H9 (cell line): ENCODE results near the gene MAP1B. TPM values are rescaled to one million over a fixed set of nuclear protein-coding genes. Genes with fewer than 3 reads are reported as not detected.

ENCODE experiments used
- DNase-seq: peaks from one replicate; pipeline ENCODE4 v3.0.0-alpha.2; 2017
- H2AFZ ChIP-seq: one replicate; pipeline ENCODE4 v1.6.1; 2013; ENCODE audit warnings: mild to moderate bottlenecking, low read length, control low read depth, moderate library complexity
- H2AK5ac ChIP-seq: 2 replicates; pipeline ENCODE4 v1.6.1; 2013; ENCODE audit warnings: low read length, control low read depth, mixed read lengths; ENCODE audit not compliant: insufficient read length
- H2BK120ac ChIP-seq: one replicate; pipeline ENCODE4 v1.6.1; 2013; ENCODE audit warnings: low read depth, mild to moderate bottlenecking, low read length, control low read depth, inconsistent platforms; ENCODE audit not compliant: poor library complexity, severe bottlenecking
- H2BK12ac ChIP-seq: 2 replicates; pipeline ENCODE4 v1.6.1; 2013; ENCODE audit warnings: low read length, control low read depth, mixed read lengths, low read depth; ENCODE audit not compliant: insufficient read length
- H2BK15ac ChIP-seq: 2 replicates; pipeline ENCODE4 v1.6.1; 2013; ENCODE audit warnings: low read depth, low read length, control low read depth
- H2BK20ac ChIP-seq: one replicate; pipeline ENCODE4 v1.6.1; 2013; ENCODE audit warnings: low read depth, mild to moderate bottlenecking, low read length, control low read depth, inconsistent platforms; ENCODE audit not compliant: poor library complexity, severe bottlenecking
- H2BK5ac ChIP-seq: 2 replicates; pipeline ENCODE4 v1.6.1; 2013; ENCODE audit warnings: low read length, control low read depth, mixed read lengths; ENCODE audit not compliant: insufficient read length
- H3K14ac ChIP-seq: 2 replicates; pipeline ENCODE4 v1.6.1; 2013; ENCODE audit warnings: low read length, control low read depth; ENCODE audit not compliant: insufficient read depth
- H3K18ac ChIP-seq: 2 replicates; pipeline ENCODE4 v1.6.1; 2013; ENCODE audit warnings: low read depth, mild to moderate bottlenecking, mixed read lengths, low read length, control low read depth; ENCODE audit not compliant: insufficient read length
- H3K23ac ChIP-seq: 2 replicates; pipeline ENCODE4 v1.6.1; 2013; ENCODE audit warnings: low read length, control low read depth, mixed read lengths, low read depth; ENCODE audit not compliant: insufficient read length
- H3K23me2 ChIP-seq: 2 replicates; pipeline ENCODE4 v1.6.1; 2013; ENCODE audit warnings: low read depth, mild to moderate bottlenecking, mixed read lengths, low read length, control low read depth; ENCODE audit not compliant: insufficient read length, poor library complexity, severe bottlenecking
- H3K27ac ChIP-seq: 2 replicates; pipeline ENCODE4 v1.5.1; 2013; ENCODE audit warnings: low read length, control low read depth, mixed read lengths, low read depth; ENCODE audit not compliant: insufficient read length
- H3K27me3 ChIP-seq: 2 replicates; pipeline ENCODE4 v1.6.1; 2013; ENCODE audit warnings: low read length, control low read depth, inconsistent platforms; ENCODE audit not compliant: insufficient read depth
- H3K4ac ChIP-seq: 2 replicates; pipeline ENCODE4 v1.6.1; 2013; ENCODE audit warnings: low read depth, mild to moderate bottlenecking, control low read depth, inconsistent platforms, low read length, moderate library complexity
- H3K4me1 ChIP-seq: 2 replicates; pipeline ENCODE4 v1.6.1; 2013; ENCODE audit warnings: low read length, control low read depth, inconsistent platforms; ENCODE audit not compliant: insufficient read depth
- H3K4me2 ChIP-seq: 2 replicates; pipeline ENCODE4 v1.6.1; 2013; ENCODE audit warnings: low read length, control low read depth, mixed read lengths; ENCODE audit not compliant: insufficient read length, insufficient read depth
- H3K56ac ChIP-seq: 2 replicates; pipeline ENCODE4 v1.6.1; 2013; ENCODE audit warnings: low read depth, mild to moderate bottlenecking, mixed read lengths, low read length, control low read depth; ENCODE audit not compliant: insufficient read length
- H3K79me1 ChIP-seq: 2 replicates; pipeline ENCODE4 v1.6.1; 2013; ENCODE audit warnings: low read depth, mild to moderate bottlenecking, moderate library complexity, low read length, control low read depth, inconsistent platforms; ENCODE audit not compliant: insufficient read depth, poor library complexity, severe bottlenecking
- H3K79me2 ChIP-seq: 2 replicates; pipeline ENCODE4 v1.6.1; 2013; ENCODE audit warnings: low read length, control low read depth, inconsistent platforms; ENCODE audit not compliant: insufficient read depth
- H3K9ac ChIP-seq: 2 replicates; pipeline ENCODE4 v1.6.1; 2013; ENCODE audit warnings: low read length, control low read depth, mixed read lengths; ENCODE audit not compliant: insufficient read length; ENCODE audit errors: extremely low read depth
- H3K9me3 ChIP-seq: one replicate; pipeline ENCODE4 v1.6.1; 2013; ENCODE audit warnings: low read depth, low read length, inconsistent platforms; ENCODE audit not compliant: control insufficient read depth
- H3T11ph ChIP-seq: one replicate; pipeline ENCODE4 v1.6.1; 2013; ENCODE audit warnings: mild to moderate bottlenecking, low read length, control low read depth, inconsistent platforms
- H4K20me1 ChIP-seq: one replicate; pipeline ENCODE4 v1.6.1; 2013; ENCODE audit not compliant: control insufficient read depth, insufficient read length, insufficient read depth
- H4K5ac ChIP-seq: 2 replicates; pipeline ENCODE4 v1.6.1; 2013; ENCODE audit warnings: low read depth, mild to moderate bottlenecking, mixed read lengths, low read length, control low read depth; ENCODE audit not compliant: insufficient read length
- H4K8ac ChIP-seq: replicated peaks from 2 replicates; pipeline ENCODE4 v1.6.1; 2013; ENCODE audit warnings: low read length, control low read depth, mixed read lengths, low read depth; ENCODE audit not compliant: insufficient read length
- H4K91ac ChIP-seq: 2 replicates; pipeline ENCODE4 v1.6.1; 2013; ENCODE audit warnings: low read depth, mild to moderate bottlenecking, moderate library complexity, mixed read lengths, low read length, control low read depth; ENCODE audit not compliant: insufficient read length
- H3K27ac Mint-ChIP-seq, 3 experiments: 2 replicates in 2 of 3; 3 replicates in 1 of 3; pipeline ENCODE4 v1.8.0; 2020 to 2021; ENCODE audit warnings: mixed read lengths in 3 of 3, mild to moderate bottlenecking in 1 of 3, moderate library complexity in 1 of 3
- H3K27me3 Mint-ChIP-seq: 2 replicates; pipeline ENCODE4 v1.8.0; 2021; ENCODE audit warnings: low read depth, mild to moderate bottlenecking, moderate library complexity, mixed read lengths
- H3K36me3 Mint-ChIP-seq, 3 experiments: 2 replicates in 2 of 3; 3 replicates in 1 of 3; pipeline ENCODE4 v1.8.0; 2020 to 2021; ENCODE audit warnings: low read depth in 3 of 3, mixed read lengths in 3 of 3; ENCODE audit not compliant: insufficient read depth in 1 of 3
- H3K4me1 Mint-ChIP-seq, 2 experiments: 2 replicates each; pipeline ENCODE4 v1.8.0; 2020; ENCODE audit warnings: mixed read lengths in 2 of 2
- H3K4me3 Mint-ChIP-seq, 2 experiments: 2 replicates in 1 of 2; 3 replicates in 1 of 2; pipeline ENCODE4 v1.8.0; 2020 to 2021; ENCODE audit warnings: mild to moderate bottlenecking in 2 of 2, mixed read lengths in 2 of 2, moderate library complexity in 1 of 2
- H3K9me3 Mint-ChIP-seq, 2 experiments: 2 replicates in 1 of 2; 3 replicates in 1 of 2; pipeline ENCODE4 v1.8.0; 2020; ENCODE audit warnings: mild to moderate bottlenecking in 2 of 2, mixed read lengths in 2 of 2, moderate library complexity in 1 of 2
- WGBS: extraction: QIAGEN DNeasy Blood & Tissue Kit; methylation state at CpG from one replicate; pipeline ENCODE4 v1.1.7; 2013; ENCODE audit warnings: missing lambda C conversion rate, low lambda C conversion rate, mixed read lengths; ENCODE audit not compliant: insufficient read length; ENCODE audit errors: extremely low coverage; 5-methylcytosine and 5-hydroxymethylcytosine counted together
- total RNA-seq: library from RNA; stranded (reverse); gene quantifications from 2 replicates; pipeline ENCODE4 v1.2.1, GENCODE V29; 2021
- TF ChIP-seq, protein P1 (sequence below): fragments of 200-600 bp; sonication (generic); conservative IDR thresholded peaks from 3 replicates; pipeline ENCODE4 v1.8.0; 2021; ENCODE audit warnings: antibody characterized with exemption, mild to moderate bottlenecking

The MAP1B gene
- total RNA-seq, 1 experiment from 2014 or later: 67.5 TPM

DNA sequence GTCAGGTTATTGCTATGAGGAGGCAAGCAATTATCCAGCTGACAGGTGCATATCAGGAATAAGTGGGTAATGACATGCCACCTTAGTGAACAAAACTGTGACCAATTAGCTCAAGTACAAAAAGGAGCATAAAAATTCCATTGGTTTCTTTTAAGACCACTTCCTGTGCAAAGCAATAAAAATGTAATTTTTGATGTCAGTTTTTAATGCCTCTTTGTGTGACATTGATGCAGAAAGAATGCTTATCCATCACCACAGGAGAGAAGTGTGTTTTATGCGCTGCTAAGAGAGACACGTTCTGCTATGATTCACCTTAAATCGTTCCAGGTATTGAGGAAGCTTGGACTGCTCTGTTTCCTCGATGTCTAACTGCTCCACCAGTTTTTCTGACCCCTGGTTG, 116.1 kb downstream of the MAP1B start:
- no peak overlapping the region for H3K56ac ChIP-seq
- H3K27me3 ChIP-seq: no peaks in the 10 kb centered on the region
- Mint-ChIP-seq H3K36me3 (peaks cover 44 to 80% (median 79%) of the 10 kb centered on the region in 3 experiments), H3K27ac (no peak overlapping the region), H3K27me3 (no peaks in the 10 kb centered on the region), H3K4me3 (no peak overlapping the region), H3K4me1 (no peaks in the 10 kb centered on the region), H3K9me3 (no peaks in the 10 kb centered on the region)
- DNase-seq: no peak
- no peak overlapping the region for H2BK12ac ChIP-seq
- no peak overlapping the region for H4K5ac ChIP-seq
- no peaks in the 10 kb centered on the region for H3K9me3 ChIP-seq
- H2BK120ac ChIP-seq: no peak overlapping the region
- no peaks in the 10 kb centered on the region for H3K23me2 ChIP-seq
- H3K4me2 ChIP-seq: no peak overlapping the region
- H2BK15ac ChIP-seq: no peak overlapping the region
- H4K20me1 ChIP-seq: no peaks in the 10 kb centered on the region
- no peak overlapping the region for H3K4ac ChIP-seq
- no peak overlapping the region for H3K23ac ChIP-seq
- WGBS: no CpG with 5 or more reads among the region's 4 CpGs
- H3K79me1 ChIP-seq: no peaks in the 10 kb centered on the region
- H3T11ph ChIP-seq: no peak overlapping the region
- H2BK5ac ChIP-seq: no peak overlapping the region
- H2BK20ac ChIP-seq: no peak overlapping the region
- no peak overlapping the region for H3K14ac ChIP-seq
- H2AFZ ChIP-seq: no peak overlapping the region
- no peak overlapping the region for H3K27ac ChIP-seq
- H3K9ac ChIP-seq: no peak overlapping the region
- H3K18ac ChIP-seq: no peak overlapping the region
- H3K79me2 ChIP-seq: no peaks in the 10 kb centered on the region
- TF ChIP-seq, protein P1, sequence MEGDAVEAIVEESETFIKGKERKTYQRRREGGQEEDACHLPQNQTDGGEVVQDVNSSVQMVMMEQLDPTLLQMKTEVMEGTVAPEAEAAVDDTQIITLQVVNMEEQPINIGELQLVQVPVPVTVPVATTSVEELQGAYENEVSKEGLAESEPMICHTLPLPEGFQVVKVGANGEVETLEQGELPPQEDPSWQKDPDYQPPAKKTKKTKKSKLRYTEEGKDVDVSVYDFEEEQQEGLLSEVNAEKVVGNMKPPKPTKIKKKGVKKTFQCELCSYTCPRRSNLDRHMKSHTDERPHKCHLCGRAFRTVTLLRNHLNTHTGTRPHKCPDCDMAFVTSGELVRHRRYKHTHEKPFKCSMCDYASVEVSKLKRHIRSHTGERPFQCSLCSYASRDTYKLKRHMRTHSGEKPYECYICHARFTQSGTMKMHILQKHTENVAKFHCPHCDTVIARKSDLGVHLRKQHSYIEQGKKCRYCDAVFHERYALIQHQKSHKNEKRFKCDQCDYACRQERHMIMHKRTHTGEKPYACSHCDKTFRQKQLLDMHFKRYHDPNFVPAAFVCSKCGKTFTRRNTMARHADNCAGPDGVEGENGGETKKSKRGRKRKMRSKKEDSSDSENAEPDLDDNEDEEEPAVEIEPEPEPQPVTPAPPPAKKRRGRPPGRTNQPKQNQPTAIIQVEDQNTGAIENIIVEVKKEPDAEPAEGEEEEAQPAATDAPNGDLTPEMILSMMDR: no peak
- no peaks in the 10 kb centered on the region for H3K4me1 ChIP-seq
- no peak overlapping the region for H4K8ac ChIP-seq
- no peak overlapping the region for H2AK5ac ChIP-seq
- H4K91ac ChIP-seq: no peak overlapping the region
